ENCODE results near the gene ORM2.
A peak's percentile ranks its signal among the peaks of the same experiment; 100 is the strongest.

Gene ORM2

GRCh38 chr9:114369216-114370130, 39.8 kb downstream of the ORM2 start:
- DNase-seq: no peak

- DNase-seq: peak in 23 of 58 donors; percentile 12 to 73 (median 41)
Observed at GRCh38 chr9:114370251-114370967, 40.7 kb downstream of the ORM2 start.

GRCh38 chr9:114370968-114371320, 41.3 kb downstream of the ORM2 start:
- peak in 54 of 58 donors; percentile 13 to 91 (median 76) for DNase-seq

- DNase-seq: peak in 1 of 58 donors; percentile 17
Observed at GRCh38 chr9:114371343-114371944, 41.8 kb downstream of the ORM2 start.

GRCh38 chr9:114371973-114372917, 42.6 kb downstream of the ORM2 start:
- peak in 7 of 58 donors; percentile 9 to 46 (median 19) for DNase-seq

GRCh38 chr9:114372921-114373448, 43.3 kb downstream of the ORM2 start:
- peak in 23 of 58 donors; percentile 11 to 70 (median 29) for DNase-seq

- no peak for DNase-seq
Observed at GRCh38 chr9:114373960-114374730, 44.5 kb downstream of the ORM2 start.

GRCh38 chr9:114374936-114375335, 45.3 kb downstream of the ORM2 start:
- no peak for DNase-seq

- no peak for DNase-seq
Observed at GRCh38 chr9:114375386-114376175, 45.9 kb downstream of the ORM2 start.

- DNase-seq: no peak
Observed at GRCh38 chr9:114376586-114377445, 47.1 kb downstream of the ORM2 start.

GRCh38 chr9:114378016-114378415, 48.3 kb downstream of the ORM2 start:
- no peak for DNase-seq

- DNase-seq: no peak
Observed at GRCh38 chr9:114378883-114379282, 49.2 kb downstream of the ORM2 start.

Data from anterior cingulate cortex (tissue), 58 donors.